GM18861 (cell line): Measurements from ENCODE around the gene MBOAT7.
A peak's percentile ranks its signal among the peaks of the same experiment; 100 is the strongest.

ENCODE experiments used
- ATAC-seq: cut with Tn5 transposase; IDR thresholded peaks from one replicate; pipeline ENCODE4 v1.9.1; 2021; ENCODE audit not compliant: unreplicated experiment

Gene MBOAT7

GRCh38 chr19:54147676-54148075, 41.7 kb downstream of the MBOAT7 start:
- no peak for ATAC-seq

DNA sequence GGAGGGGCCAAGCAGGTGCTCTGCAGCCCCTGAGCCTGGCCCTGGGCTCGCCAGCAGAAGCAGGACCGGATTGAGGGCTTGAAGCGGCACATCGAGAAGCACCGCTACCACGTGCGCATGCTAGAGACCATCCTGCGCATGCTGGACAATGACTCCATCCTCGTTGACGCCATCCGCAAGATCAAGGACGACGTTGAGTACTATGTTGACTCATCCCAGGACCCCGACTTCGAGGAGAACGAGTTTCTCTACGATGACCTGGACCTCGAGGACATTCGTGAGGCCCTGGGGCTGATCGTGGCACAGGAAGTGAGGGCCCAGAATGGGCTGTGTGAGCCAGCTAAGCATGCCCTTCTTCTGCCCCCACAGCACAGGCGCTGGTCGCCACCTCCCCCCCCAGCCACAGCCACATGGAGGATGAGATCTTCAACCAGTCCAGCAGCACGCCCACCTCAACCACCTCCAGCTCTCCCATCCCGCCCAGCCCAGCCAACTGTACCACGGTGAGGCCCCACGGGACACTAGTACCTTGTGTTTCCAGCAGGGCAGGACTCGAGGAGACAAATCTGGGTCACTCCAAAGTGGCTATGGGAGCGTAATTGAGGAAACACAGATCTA, 43.7 kb downstream of the MBOAT7 start:
- ATAC-seq = no peak

GRCh38 chr19:54142166-54142780, 47.1 kb downstream of the MBOAT7 start:
- no peak for ATAC-seq

- no peak for ATAC-seq
Measured at GRCh38 chr19:54141356-54141755, 48.0 kb downstream of the MBOAT7 start.

DNA sequence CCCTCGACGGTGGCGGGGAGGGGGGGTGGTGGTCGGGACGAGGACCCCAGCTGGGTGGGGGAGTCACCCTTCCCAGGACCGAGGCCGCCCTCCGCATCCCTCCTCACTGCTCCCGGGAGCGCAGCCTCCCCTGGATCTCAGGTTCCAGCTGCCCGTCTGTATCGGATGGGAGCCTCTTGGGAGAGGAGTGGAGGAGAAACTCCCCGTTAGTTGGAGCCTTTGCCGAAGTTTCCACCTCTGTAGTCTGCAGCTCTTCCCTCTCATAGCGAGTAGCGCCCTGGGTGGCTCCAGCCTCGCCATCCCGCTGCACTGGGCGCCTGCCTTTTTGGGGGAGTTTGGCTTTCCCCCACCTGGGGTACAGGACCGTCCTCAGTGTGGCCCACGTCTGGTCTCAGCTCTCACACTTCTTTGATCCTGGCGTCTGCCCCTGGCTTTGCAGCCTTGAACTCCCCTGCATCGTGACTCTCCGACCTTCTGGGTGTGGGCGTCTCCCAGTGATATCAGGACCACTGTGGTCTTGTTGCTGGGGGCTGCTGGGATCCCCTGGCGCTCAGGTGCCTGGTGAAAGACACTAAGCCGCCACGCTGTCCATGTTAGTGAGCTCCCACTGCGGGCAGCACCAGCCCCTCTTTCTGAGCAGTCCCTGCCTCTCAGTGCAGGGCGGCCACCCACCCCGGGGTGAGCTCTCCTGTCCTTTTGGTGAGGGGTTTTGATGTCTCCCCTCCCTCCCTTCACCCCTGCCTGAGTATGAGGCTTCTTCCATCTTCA, 50.7 kb downstream of the MBOAT7 start:
- ATAC-seq = no peak

DNA sequence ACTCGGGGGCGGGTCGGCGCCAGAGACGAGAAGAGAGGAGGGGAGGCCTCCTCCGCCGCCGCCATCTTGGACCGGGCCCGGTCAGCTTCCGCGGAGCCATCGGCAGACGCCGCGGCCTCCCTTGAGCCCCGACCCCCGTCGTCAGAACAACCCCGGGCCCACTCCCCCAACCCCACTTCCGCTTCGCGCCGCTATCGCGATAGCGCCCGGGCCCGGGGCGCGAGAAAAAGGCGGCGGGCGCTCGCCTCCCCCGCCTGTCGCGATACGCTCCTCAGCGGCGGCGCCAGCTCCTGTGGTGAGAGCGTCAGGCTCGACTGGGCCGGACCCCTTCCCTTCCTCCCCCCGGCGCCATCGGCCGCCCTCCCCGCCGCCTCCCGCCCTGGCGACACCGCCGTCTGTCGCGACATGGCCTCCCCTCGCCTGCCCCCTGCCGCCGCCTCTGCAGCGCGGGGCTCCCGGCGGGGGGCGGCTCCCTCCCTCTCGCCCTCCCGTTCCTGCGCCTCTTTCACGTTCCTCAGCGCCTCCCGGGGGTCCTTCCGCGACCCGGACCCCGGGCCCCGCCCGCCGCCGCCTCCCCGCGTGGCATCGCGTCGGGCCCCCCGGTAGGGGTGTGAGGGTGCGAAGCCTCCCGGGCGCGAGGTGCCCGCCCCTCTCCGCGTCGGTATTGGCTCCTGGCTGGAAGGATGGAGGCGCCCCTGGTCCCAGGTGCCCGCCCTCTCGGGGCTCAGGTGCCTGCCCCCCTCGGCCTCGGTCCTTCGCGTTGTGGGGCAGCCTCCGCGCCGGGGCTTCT, 51.5 kb downstream of the MBOAT7 start, which contains the start of gene CNOT3:
CNOT3 (plus strand) TSS at position 64 of the 790 bp plus-strand sequence. CDS start 5,217 bp downstream, outside the sequence.
- ATAC-seq = no peak

DNA sequence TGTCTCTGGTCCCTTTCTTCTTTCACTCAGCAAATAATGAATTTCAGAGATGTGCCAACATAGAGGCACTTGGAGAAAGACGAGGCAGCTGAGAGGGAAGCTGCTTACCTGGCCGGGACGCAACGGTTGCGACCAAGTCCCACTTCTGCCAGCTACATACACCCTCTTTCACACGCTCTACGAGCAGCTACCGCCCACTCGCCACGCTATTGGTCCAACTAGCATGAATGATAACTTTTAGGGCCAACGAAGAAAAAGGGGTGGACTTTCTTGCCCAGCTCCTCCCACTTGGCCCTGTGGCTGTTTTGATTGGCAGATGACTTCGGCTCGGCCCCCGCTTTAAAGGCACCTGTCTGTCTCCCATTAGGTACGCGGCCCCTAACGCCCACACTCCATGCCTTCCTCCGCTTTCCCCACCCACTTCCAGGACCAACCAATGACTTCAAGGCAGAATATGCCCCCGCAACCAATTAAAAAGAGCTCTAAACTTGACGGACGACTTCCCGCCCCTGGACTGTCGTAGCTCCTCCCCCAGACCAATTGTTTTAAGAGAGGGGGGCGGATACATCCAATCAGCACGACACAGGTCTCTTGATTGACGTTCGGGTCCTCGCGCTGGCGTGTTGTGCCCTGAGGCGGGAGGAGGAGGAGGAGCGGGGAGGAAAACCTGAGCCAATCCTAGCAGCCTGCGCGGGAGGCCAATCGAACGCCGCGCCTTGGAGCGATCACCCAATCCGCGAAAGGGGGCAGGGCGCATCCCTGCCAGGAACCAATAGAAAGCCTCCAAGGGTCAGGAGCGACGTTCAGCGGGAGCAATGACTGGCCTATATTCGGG, 52.3 kb downstream of the MBOAT7 start:
- ATAC-seq = peak; percentile 70

DNA sequence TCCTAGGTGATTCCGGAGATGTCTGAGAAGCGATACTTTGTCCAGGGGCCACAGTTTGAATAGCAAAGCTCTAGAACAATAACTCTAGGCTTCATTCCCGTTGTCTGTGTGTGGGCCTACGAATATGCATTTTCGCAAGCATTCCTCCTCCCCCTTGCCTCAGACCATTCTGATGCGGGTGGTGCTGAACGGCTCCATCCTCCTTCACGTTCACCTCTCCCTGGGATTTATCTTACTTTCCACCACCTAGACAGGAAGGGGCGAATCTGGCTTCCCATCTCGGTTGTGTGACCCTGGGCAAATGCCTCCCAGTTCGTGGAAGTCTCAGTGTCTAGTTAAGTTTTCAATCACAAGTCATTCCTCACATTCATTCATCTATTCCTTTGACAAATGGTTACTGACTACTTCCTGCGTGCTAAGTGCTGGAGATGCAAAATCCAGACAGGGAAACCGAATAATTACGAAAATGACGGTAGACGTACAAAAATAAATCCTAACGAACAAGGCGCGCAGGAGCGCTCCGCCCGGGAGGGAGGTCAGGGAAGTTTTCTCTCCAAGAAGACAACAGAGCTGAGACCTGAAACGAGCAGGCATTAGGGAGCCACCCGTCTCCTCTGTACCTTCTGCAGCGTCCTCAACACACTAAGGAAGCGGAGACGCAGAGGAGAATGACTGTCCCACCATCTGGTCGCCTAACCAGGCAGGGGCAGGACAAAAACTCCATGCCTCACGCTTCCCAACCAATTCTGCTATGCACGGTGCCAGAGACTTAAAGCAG, 53.1 kb downstream of the MBOAT7 start:
- ATAC-seq = no peak

- ATAC-seq = no peak
Measured at GRCh38 chr19:54133957-54134590, 55.3 kb downstream of the MBOAT7 start.

- no peak for ATAC-seq
Measured at GRCh38 chr19:54133312-54133956, 55.9 kb downstream of the MBOAT7 start.

DNA sequence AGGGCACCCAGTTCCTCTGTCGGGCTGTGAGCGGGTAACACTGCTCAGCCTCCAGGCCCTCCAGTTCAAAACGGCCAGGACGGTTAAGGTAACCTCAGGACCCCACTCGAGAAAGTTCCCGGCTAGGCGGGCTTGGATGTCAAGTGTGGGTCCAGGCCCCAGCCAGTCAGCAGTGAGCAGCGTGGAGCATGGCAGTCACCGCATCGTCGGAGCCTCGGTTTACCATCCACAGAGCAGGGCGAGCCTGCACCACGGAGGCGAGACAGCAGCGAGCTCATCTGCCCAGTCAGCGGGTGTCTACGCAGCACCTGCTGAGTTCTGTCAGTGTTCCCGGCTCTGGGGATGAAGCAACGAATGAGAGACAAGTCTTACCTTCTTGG, 59.8 kb downstream of the MBOAT7 start:
- no peak for ATAC-seq

GRCh38 chr19:54128796-54129616, 60.4 kb downstream of the MBOAT7 start:
- no peak for ATAC-seq

- ATAC-seq = no peak
Measured at GRCh38 chr19:54128441-54128725, 61.0 kb downstream of the MBOAT7 start.

- no peak for ATAC-seq
Measured at GRCh38 chr19:54127688-54128440, 61.5 kb downstream of the MBOAT7 start.

- no peak for ATAC-seq
Measured at GRCh38 chr19:54125713-54126112, 63.7 kb downstream of the MBOAT7 start.

GRCh38 chr19:54124393-54124792, 65.0 kb downstream of the MBOAT7 start:
- no peak for ATAC-seq

- no peak for ATAC-seq
Measured at GRCh38 chr19:54123682-54124081, 65.7 kb downstream of the MBOAT7 start.
